ENCODE data around the gene RPS6KA2. TPM values are rescaled to one million over a fixed set of nuclear protein-coding genes. Genes with fewer than 3 reads are reported as not detected.
"Not testable (repeated sequence)": the region's sequence is repeated elsewhere in the genome, so short reads cannot be mapped to it uniquely, and the experiment has no call there.

Gene RPS6KA2
- total RNA-seq, 1 experiment from 2014 or later: 4.1 TPM

DNA sequence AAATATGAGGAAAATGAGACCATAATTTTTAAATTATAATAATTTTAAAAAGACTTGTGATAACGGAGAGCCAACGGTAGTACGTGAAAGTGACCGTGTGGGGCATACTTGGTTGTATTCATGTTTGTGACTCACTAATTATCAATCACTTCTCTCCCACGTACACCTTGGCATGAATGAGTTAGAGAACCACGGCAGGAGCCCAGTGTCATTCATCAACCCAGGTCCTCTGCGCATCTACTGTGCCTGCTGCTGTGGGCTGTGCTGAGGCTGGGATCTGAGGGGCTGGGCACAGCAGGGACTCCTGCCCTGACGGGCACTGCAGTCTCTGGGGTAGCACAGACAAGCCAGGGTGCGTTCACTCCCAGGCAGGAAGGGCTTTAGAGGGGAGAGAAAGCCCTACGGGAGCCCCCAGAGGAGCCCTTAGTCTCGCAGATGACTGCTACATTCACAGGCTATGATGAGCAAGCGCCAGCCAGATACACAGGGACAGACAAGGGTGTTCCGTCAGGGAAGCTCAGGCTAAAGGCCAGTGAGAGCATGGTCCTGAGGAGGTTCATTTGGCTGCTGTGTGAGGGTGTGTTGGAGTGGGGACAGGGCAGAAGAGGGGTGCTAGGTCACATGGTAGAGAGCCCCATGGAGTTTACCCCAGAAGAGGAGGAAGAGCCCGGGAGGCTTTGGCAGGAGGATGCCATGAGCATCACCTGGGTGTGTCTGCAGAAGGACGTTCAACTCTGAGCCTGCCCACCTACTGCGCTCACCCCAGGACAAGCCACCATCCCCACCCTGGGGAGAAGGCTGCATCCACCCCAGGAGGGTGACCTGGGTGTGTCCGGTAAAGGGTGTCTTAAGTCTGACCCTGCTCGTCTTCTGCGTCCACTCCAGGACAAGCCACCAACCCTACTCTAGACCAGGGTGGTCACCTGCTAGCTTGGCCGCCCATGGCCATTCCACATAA, 8.2 kb upstream of the RPS6KA2 start:
- no peak overlapping the region for H3K4me3 ChIP-seq (ENCODE audit: low read depth in 2 of 2, low read length in 2 of 2)
- H3K4me1 ChIP-seq (ENCODE audit: control insufficient read depth, insufficient read depth, low read length): no peaks in the 10 kb centered on the region
- DNase-seq (ENCODE audit: low read depth, low spot score) (no peak), ATAC-seq (0 out of 2 replicates have a peak, but pooled peaks have one; percentile 32)
- H3K27ac ChIP-seq (ENCODE audit: low read length): no peak overlapping the region
- ChIA-PET POLR2A (no interaction called here), CTCF (no interaction called here)
- no TSS peak for BruUV-seq (replicated peaks)
- H3K27me3 ChIP-seq (ENCODE audit: control insufficient read depth, insufficient read depth, low read length): peaks cover 3% of the 10 kb centered on the region
- H3K9me3 ChIP-seq (ENCODE audit: control insufficient read depth, insufficient read depth, low read depth, low read length): no peaks in the 10 kb centered on the region
- H3K36me3 ChIP-seq (ENCODE audit: control insufficient read depth, insufficient read depth, low read length): no peaks in the 10 kb centered on the region
- intact Hi-C loops (cut with micrococcal nuclease; ENCODE audit: unreplicated experiment) (no loop called here), in situ Hi-C loops (cut with HindIII; ENCODE audit: low pct_unique_long_range_greater_than_20kb, low sequenced_read_pairs) (no loop called here)
- TF ChIP-seq POLR2AphosphoS5 (IDR thresholded peaks at IDR 0.05; ENCODE audit: low read depth, low read length) (no peak), SIN3A (IDR thresholded peaks at IDR 0.05; ENCODE audit: borderline replicate concordance, insufficient read depth, low read depth, low read length) (no peak), CTCF (IDR thresholded peaks at IDR 0.05) (no peak), TCF7L2 (IDR thresholded peaks at IDR 0.05; ENCODE audit: low read depth, low read length) (no peak)
- TF ChIP-seq, protein P1, sequence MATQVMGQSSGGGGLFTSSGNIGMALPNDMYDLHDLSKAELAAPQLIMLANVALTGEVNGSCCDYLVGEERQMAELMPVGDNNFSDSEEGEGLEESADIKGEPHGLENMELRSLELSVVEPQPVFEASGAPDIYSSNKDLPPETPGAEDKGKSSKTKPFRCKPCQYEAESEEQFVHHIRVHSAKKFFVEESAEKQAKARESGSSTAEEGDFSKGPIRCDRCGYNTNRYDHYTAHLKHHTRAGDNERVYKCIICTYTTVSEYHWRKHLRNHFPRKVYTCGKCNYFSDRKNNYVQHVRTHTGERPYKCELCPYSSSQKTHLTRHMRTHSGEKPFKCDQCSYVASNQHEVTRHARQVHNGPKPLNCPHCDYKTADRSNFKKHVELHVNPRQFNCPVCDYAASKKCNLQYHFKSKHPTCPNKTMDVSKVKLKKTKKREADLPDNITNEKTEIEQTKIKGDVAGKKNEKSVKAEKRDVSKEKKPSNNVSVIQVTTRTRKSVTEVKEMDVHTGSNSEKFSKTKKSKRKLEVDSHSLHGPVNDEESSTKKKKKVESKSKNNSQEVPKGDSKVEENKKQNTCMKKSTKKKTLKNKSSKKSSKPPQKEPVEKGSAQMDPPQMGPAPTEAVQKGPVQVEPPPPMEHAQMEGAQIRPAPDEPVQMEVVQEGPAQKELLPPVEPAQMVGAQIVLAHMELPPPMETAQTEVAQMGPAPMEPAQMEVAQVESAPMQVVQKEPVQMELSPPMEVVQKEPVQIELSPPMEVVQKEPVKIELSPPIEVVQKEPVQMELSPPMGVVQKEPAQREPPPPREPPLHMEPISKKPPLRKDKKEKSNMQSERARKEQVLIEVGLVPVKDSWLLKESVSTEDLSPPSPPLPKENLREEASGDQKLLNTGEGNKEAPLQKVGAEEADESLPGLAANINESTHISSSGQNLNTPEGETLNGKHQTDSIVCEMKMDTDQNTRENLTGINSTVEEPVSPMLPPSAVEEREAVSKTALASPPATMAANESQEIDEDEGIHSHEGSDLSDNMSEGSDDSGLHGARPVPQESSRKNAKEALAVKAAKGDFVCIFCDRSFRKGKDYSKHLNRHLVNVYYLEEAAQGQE (IDR thresholded peaks at IDR 0.05; ENCODE audit: insufficient read depth in 1 of 2, low read depth in 2 of 2, low read length in 1 of 2): no peak

GRCh38 chr6:166634581-166634980, 7.5 kb upstream of the RPS6KA2 start:
- H3K4me1 ChIP-seq (ENCODE audit: control insufficient read depth, insufficient read depth, low read length); H3K27ac ChIP-seq (ENCODE audit: low read length); in situ Hi-C loops (cut with HindIII; ENCODE audit: low pct_unique_long_range_greater_than_20kb, low sequenced_read_pairs); H3K36me3 ChIP-seq (ENCODE audit: control insufficient read depth, insufficient read depth, low read length); POLR2A ChIA-PET; H3K9me3 ChIP-seq (ENCODE audit: control insufficient read depth, insufficient read depth, low read depth, low read length); intact Hi-C loops (cut with micrococcal nuclease; ENCODE audit: unreplicated experiment); H3K27me3 ChIP-seq (ENCODE audit: control insufficient read depth, insufficient read depth, low read length); DNase-seq (ENCODE audit: low read depth, low spot score); BruUV-seq (replicated peaks); ATAC-seq; H3K4me3 ChIP-seq (ENCODE audit: low read depth in 2 of 2, low read length in 2 of 2); CTCF ChIA-PET: not testable (repeated sequence)

Data from Panc1 (cell line).